A673 (cell line): ENCODE results near the gene UQCRQ.

Experiments
- CTCF ChIP-seq: fragments of 300-800, 200-600 bp; sonication (generic); conservative IDR thresholded peaks from 2 replicates; pipeline ENCODE4 v1.5.1; 2017; ENCODE audit warnings: low read depth, mild to moderate bottlenecking, antibody characterized with exemption, low read length, moderate library complexity, mixed read lengths
- EZH2 ChIP-seq: fragments of 200-600 bp; sonication (generic); IDR thresholded peaks from 2 replicates; pipeline ENCODE4 v1.6.1; 2017; ENCODE audit warnings: borderline replicate concordance, low read depth, mild to moderate bottlenecking, mixed read lengths, antibody characterized with exemption, low read length; ENCODE audit not compliant: poor library complexity, severe bottlenecking

- TF ChIP-seq CTCF (no peak), EZH2 (no peak)
Observed at GRCh38 chr5:132896685-132897084, 30.2 kb downstream of the UQCRQ start.
